H1 (cell line): ENCODE data around the gene SSTR5. TPM values are rescaled to one million over a fixed set of nuclear protein-coding genes. Genes with fewer than 3 reads are reported as not detected.

Source experiments
- CTCF ChIA-PET: fragments of 300-600 bp; sonication (Branson Sonifier 250); formaldehyde crosslinking; loops from one replicate; lab custom pipeline; 2021; ENCODE audit not compliant: partially characterized antibody; lab: Charles Lee
- POLR2A ChIA-PET: fragments of 300-600 bp; sonication (Branson Sonifier 250); formaldehyde crosslinking; loops from one replicate; lab custom pipeline; 2021; ENCODE audit warnings: inconsistent platforms; ENCODE audit not compliant: partially characterized antibody; lab: Charles Lee
- DNase-seq, 2 experiments: peaks; one replicate each; pipeline versions ENCODE4 v3.0.0 to v3.0.0-alpha.2; 2010 to 2022; ENCODE audit warnings: low spot score in 2 of 2, low read depth in 1 of 2, mixed read lengths in 1 of 2
- FAIRE-seq: peaks from 2 replicates; lab custom pipeline; 2011; peaks lifted over from hg19 to GRCh38; lab: Jason Lieb, UNC
- H2AFZ ChIP-seq: 2 replicates; pipeline ENCODE4 v1.8.1; 2012; ENCODE audit warnings: low read length, inconsistent platforms
- H2AK5ac ChIP-seq: 2 replicates; pipeline ENCODE4 v1.6.1; 2013; ENCODE audit warnings: low read depth, low read length
- H2BK120ac ChIP-seq: replicated peaks from 2 replicates; pipeline ENCODE3; 2013; ENCODE audit warnings: low read depth, low read length, inconsistent platforms
- H2BK12ac ChIP-seq: 2 replicates; pipeline ENCODE4 v1.6.1; 2013; ENCODE audit warnings: low read depth, low read length
- H2BK15ac ChIP-seq: 2 replicates; pipeline ENCODE4 v1.6.1; 2013; ENCODE audit warnings: low read length
- H2BK20ac ChIP-seq: 2 replicates; pipeline ENCODE4 v1.6.1; 2013; ENCODE audit warnings: low read length
- H2BK5ac ChIP-seq: 2 replicates; pipeline ENCODE4 v1.6.1; 2013; ENCODE audit warnings: low read depth, low read length
- H3K14ac ChIP-seq: 2 replicates; pipeline ENCODE4 v1.6.1; 2013; ENCODE audit warnings: inconsistent platforms; ENCODE audit not compliant: insufficient read length
- H3K18ac ChIP-seq: 2 replicates; pipeline ENCODE4 v1.6.1; 2013; ENCODE audit warnings: low read length; ENCODE audit errors: extremely low read depth
- H3K23ac ChIP-seq: 2 replicates; pipeline ENCODE4 v1.6.1; 2013; ENCODE audit warnings: inconsistent platforms; ENCODE audit not compliant: insufficient read length
- H3K23me2 ChIP-seq: 2 replicates; pipeline ENCODE4 v1.6.1; 2013; ENCODE audit warnings: low read depth, low read length
- H3K27ac ChIP-seq: 2 replicates; pipeline ENCODE4 v1.6.1; 2011; ENCODE audit warnings: low read depth, low read length, inconsistent platforms
- H3K27me3 ChIP-seq, 4 experiments: replicated peaks in 1 of 4; 1 replicate in 1 of 4; 2 replicates in 3 of 4; pipeline versions ENCODE4 v1.6.1 to v1.8.1; 2011 to 2013; ENCODE audit warnings: low read length in 3 of 4, mild to moderate bottlenecking in 3 of 4, inconsistent platforms in 2 of 4, mixed read lengths in 2 of 4, moderate library complexity in 1 of 4; ENCODE audit not compliant: control insufficient read depth in 3 of 4, insufficient read depth in 3 of 4; ENCODE audit errors: extremely low read depth in 1 of 4
- H3K36me3 ChIP-seq, 4 experiments: 2 replicates each; pipeline versions ENCODE4 v1.6.1 to v1.8.1; 2011 to 2013; ENCODE audit warnings: mild to moderate bottlenecking in 4 of 4, low read length in 3 of 4, moderate library complexity in 2 of 4, control low read depth in 1 of 4, inconsistent platforms in 1 of 4; ENCODE audit not compliant: insufficient read depth in 4 of 4, control insufficient read depth in 2 of 4
- H3K4ac ChIP-seq: replicated peaks from 2 replicates; pipeline ENCODE3; 2013; ENCODE audit warnings: low read length, low read depth, mixed read lengths, inconsistent platforms; ENCODE audit not compliant: insufficient read length
- H3K4me1 ChIP-seq, 4 experiments: replicated peaks in 1 of 4; 1 replicate in 1 of 4; 2 replicates in 3 of 4; pipeline versions ENCODE4 v1.6.1 to v1.8.1; 2011 to 2013; ENCODE audit warnings: low read length in 3 of 4, inconsistent platforms in 2 of 4, mixed read lengths in 1 of 4; ENCODE audit not compliant: insufficient read depth in 4 of 4, control insufficient read depth in 3 of 4
- H3K4me2 ChIP-seq, 2 experiments: 2 replicates each; pipeline versions ENCODE4 v1.6.1 to v1.8.1; 2011 to 2013; ENCODE audit warnings: low read depth in 2 of 2, low read length in 2 of 2, control low read depth in 1 of 2, inconsistent platforms in 1 of 2, mild to moderate bottlenecking in 1 of 2; ENCODE audit not compliant: insufficient read depth in 1 of 2
- H3K4me3 ChIP-seq, 4 experiments: fragments of 200-600, 300-600 bp in 1 of 4; sonication (generic), shearing (Covaris generic), sonication (Bioruptor Twin) in 1 of 4; 2 replicates each; pipeline versions ENCODE4 v1.5.1 to v1.8.1; 2011 to 2016; ENCODE audit warnings: low read length in 4 of 4, low read depth in 3 of 4, control low read depth in 2 of 4, inconsistent platforms in 2 of 4, mild to moderate bottlenecking in 2 of 4, mixed read lengths in 1 of 4, moderate library complexity in 1 of 4; ENCODE audit not compliant: insufficient read depth in 2 of 4; ENCODE audit errors: extremely low read depth in 1 of 4
- H3K56ac ChIP-seq: replicated peaks from 2 replicates; pipeline ENCODE3; 2013; ENCODE audit warnings: low read depth, mild to moderate bottlenecking, mixed read lengths, low read length, inconsistent platforms; ENCODE audit not compliant: insufficient read length
- H3K79me1 ChIP-seq: 2 replicates; pipeline ENCODE4 v1.6.1; 2013; ENCODE audit warnings: low read depth, low read length, control low read depth
- H3K79me2 ChIP-seq, 2 experiments: 2 replicates each; pipeline versions ENCODE4 v1.6.1 to v1.8.1; 2012 to 2013; ENCODE audit warnings: low read length in 2 of 2, mild to moderate bottlenecking in 2 of 2, inconsistent platforms in 1 of 2; ENCODE audit not compliant: insufficient read depth in 2 of 2, control insufficient read depth in 1 of 2
- H3K9ac ChIP-seq, 4 experiments: replicated peaks in 1 of 4; 1 replicate in 1 of 4; 2 replicates in 3 of 4; pipeline versions ENCODE4 v1.6.1 to v1.8.1; 2011 to 2013; ENCODE audit warnings: low read depth in 3 of 4, low read length in 3 of 4, control low read depth in 2 of 4, mild to moderate bottlenecking in 2 of 4, moderate library complexity in 2 of 4, inconsistent platforms in 1 of 4; ENCODE audit errors: extremely low read depth in 1 of 4
- H3K9me3 ChIP-seq, 2 experiments: 2 replicates each; pipeline versions ENCODE4 v1.6.1 to v1.8.1; 2012 to 2013; ENCODE audit warnings: mild to moderate bottlenecking in 2 of 2, moderate library complexity in 2 of 2, control low read depth in 1 of 2, inconsistent platforms in 1 of 2, low read depth in 1 of 2, low read length in 1 of 2, mixed read lengths in 1 of 2; ENCODE audit not compliant: insufficient read depth in 2 of 2
- H4K20me1 ChIP-seq, 2 experiments: replicated peaks in 1 of 2; 2 replicates each; pipeline versions ENCODE3 to v1.8.1; 2011 to 2013; ENCODE audit warnings: inconsistent platforms in 2 of 2, low read length in 2 of 2, mild to moderate bottlenecking in 1 of 2; ENCODE audit not compliant: insufficient read depth in 2 of 2, control insufficient read depth in 1 of 2
- H4K5ac ChIP-seq: 2 replicates; pipeline ENCODE4 v1.6.1; 2013; ENCODE audit warnings: low read length, low read depth, mixed read lengths, inconsistent platforms; ENCODE audit not compliant: insufficient read length
- H4K8ac ChIP-seq: 2 replicates; pipeline ENCODE4 v1.8.0; 2013; ENCODE audit warnings: mild to moderate bottlenecking, moderate library complexity, low read length, inconsistent platforms; ENCODE audit not compliant: insufficient read depth; ENCODE audit errors: extremely low read depth
- H4K91ac ChIP-seq: replicated peaks from 2 replicates; pipeline ENCODE3; 2013; ENCODE audit warnings: low read length, mixed read lengths, inconsistent platforms; ENCODE audit not compliant: insufficient read length
- RAD21 ChIP-seq, 2 experiments: IDR thresholded peaks in 1 of 2; conservative IDR thresholded peaks in 1 of 2; 2 replicates each; pipeline ENCODE4 v1.6.1; 2011; ENCODE audit warnings: low read depth in 2 of 2, low read length in 2 of 2, improper control_type of control experiment in 1 of 2, inconsistent platforms in 1 of 2, mild to moderate bottlenecking in 1 of 2, moderate library complexity in 1 of 2
- YY1 ChIP-seq: IDR thresholded peaks from 2 replicates; pipeline ENCODE4 v1.6.1; 2011; ENCODE audit warnings: low read depth, mild to moderate bottlenecking, low read length
- WGBS, 2 experiments: shearing (Covaris generic) in 1 of 2; methylation state at CpG; one replicate each; pipeline versions ENCODE4 v1.1.6 to v1.1.7; 2013 to 2015; ENCODE audit warnings: low lambda C conversion rate in 2 of 2, mixed read lengths in 2 of 2, inconsistent platforms in 1 of 2, low coverage in 1 of 2, missing lambda C conversion rate in 1 of 2; ENCODE audit not compliant: insufficient replicate concordance in 2 of 2, insufficient coverage in 1 of 2, insufficient read length in 1 of 2; ENCODE audit errors: extremely low coverage in 1 of 2, missing lambda C conversion rate in 1 of 2; 5-methylcytosine and 5-hydroxymethylcytosine counted together
- polyA plus RNA-seq, 7 experiments: library from polyadenylated mRNA; depleted of rRNA in 3 of 7; stranded (reverse) in 5 of 7; unstranded in 2 of 7; fragments of >200 nt in 5 of 7; fragments of 200-250 nt in 2 of 7; gene quantifications; 1 replicate in 5 of 7; 2 replicates in 1 of 7; 4 replicates in 1 of 7; pipeline versions ENCODE4 v1.2.1 to v1.2.3, GENCODE V29; 2011 to 2013; ENCODE audit warnings: missing spikeins in 2 of 7, mixed read lengths in 2 of 7
- total RNA-seq: library from RNA; stranded (reverse); fragmentation: NEBNext Ultra II Directional; extraction: Animal tissue kit (Norgen Biotek cat#: 25700); gene quantifications from 2 replicates; pipeline ENCODE4 v1.2.1, GENCODE V29; 2021

SSTR5 gene
- total and polyA plus RNA-seq, 2 of the 8 experiments (the other 6 are each of a cell fraction or from before 2014, with no cell fraction given): 0.56 to 0.60 TPM

- H2AFZ ChIP-seq: no peak overlapping the region
- H3K23ac ChIP-seq: no peak overlapping the region
- no peak overlapping the region for H3K4ac ChIP-seq
- peaks cover 0 to 4% of the 10 kb centered on the region in 2 experiments for H4K20me1 ChIP-seq
- H4K8ac ChIP-seq: no peak overlapping the region
- H2BK120ac ChIP-seq: no peak overlapping the region
- H3K4me1 ChIP-seq: peaks cover 0 to 6% (median under 1%) of the 10 kb centered on the region in 4 experiments; a peak in 4 of 7 replicates
- no peak overlapping the region for H3K14ac ChIP-seq
- H3K23me2 ChIP-seq: no peaks in the 10 kb centered on the region
- no peak for DNase-seq
- no peak for FAIRE-seq
- no peak overlapping the region for H4K5ac ChIP-seq
- no peak overlapping the region for H2BK20ac ChIP-seq
- no peak overlapping the region for H2BK15ac ChIP-seq
- H3K18ac ChIP-seq: no peak overlapping the region
- no peak overlapping the region for H3K4me2 ChIP-seq
- no peak overlapping the region for H3K56ac ChIP-seq
- H3K27me3 ChIP-seq: peaks cover 0 to 12% (median 7%) of the 10 kb centered on the region in 4 experiments; a peak in 5 of 7 replicates
- no peak overlapping the region for H2AK5ac ChIP-seq
- H3K79me1 ChIP-seq: no peaks in the 10 kb centered on the region
- no peak overlapping the region for H4K91ac ChIP-seq
- no peaks in the 10 kb centered on the region for H3K79me2 ChIP-seq
- no peak overlapping the region for H3K9ac ChIP-seq
- WGBS, 2 experiments: 78% methylated on average over 38 of the region's 42 CpGs; no CpG with 5 or more reads in 1 of the 2 experiments
- no peak overlapping the region for H2BK5ac ChIP-seq
- H3K36me3 ChIP-seq: no peaks in the 10 kb centered on the region
- no peak overlapping the region for H3K27ac ChIP-seq
- ChIA-PET POLR2A (no interaction called here), CTCF (interaction anchor here (1.0 to 2.6 kb wide), 9 partner anchors 53 to 222 kb away, joined by 3 to 12 read pairs (median 3); no protein-coding TSS in a partner anchor)
- H3K9me3 ChIP-seq: no peaks in the 10 kb centered on the region
- H3K4me3 ChIP-seq: no peak overlapping the region
- H2BK12ac ChIP-seq: no peak overlapping the region
- TF ChIP-seq RAD21 (IDR thresholded peaks at IDR 0.05 in 1 of 2, conservative IDR thresholded peaks at IDR 0.05 in 1 of 2; ENCODE audit: low read depth in 2 of 2, low read length in 2 of 2) (no peak), YY1 (no peak)
Measured at GRCh38 chr16:1108299-1109252, 36.0 kb downstream of the SSTR5 start.
